Hypothalamus (tissue), 51 donors: ENCODE data around the gene HMGA1.
"Not testable (repeated sequence)": the region's sequence is repeated elsewhere in the genome, so short reads cannot be mapped to it uniquely, and the experiment has no call there.

Experiments used
- DNase-seq, 51 donors: peaks; one replicate each; lab custom pipeline; 2025; lab: John Stamatoyannopoulos, UW

Gene HMGA1

GRCh38 chr6:34252395-34252794 lies 15.7 kb downstream of the HMGA1 start:
- not testable (repeated sequence) for DNase-seq

GRCh38 chr6:34259529-34260069 lies 22.9 kb downstream of the HMGA1 start:
- no peak for DNase-seq

GRCh38 chr6:34260576-34261267 lies 24.0 kb downstream of the HMGA1 start:
- no peak for DNase-seq

GRCh38 chr6:34263484-34263883 lies 26.8 kb downstream of the HMGA1 start:
- DNase-seq: not testable (repeated sequence)

- DNase-seq: no peak
Observed at GRCh38 chr6:34267746-34268145, 31.1 kb downstream of the HMGA1 start.

GRCh38 chr6:34269132-34269531 lies 32.5 kb downstream of the HMGA1 start:
- DNase-seq: not testable (repeated sequence)

GRCh38 chr6:34269658-34270341 lies 33.1 kb downstream of the HMGA1 start:
- not testable (repeated sequence) for DNase-seq

GRCh38 chr6:34272013-34272926 lies 35.6 kb downstream of the HMGA1 start:
- DNase-seq: peak in 6 of 51 donors; percentile 6 to 14 (median 8)

GRCh38 chr6:34273242-34273805 lies 36.7 kb downstream of the HMGA1 start:
- DNase-seq: no peak

- DNase-seq: no peak
Observed at GRCh38 chr6:34274129-34274528, 37.5 kb downstream of the HMGA1 start.

GRCh38 chr6:34275128-34275804 lies 38.6 kb downstream of the HMGA1 start:
- no peak for DNase-seq

GRCh38 chr6:34276191-34276590 lies 39.5 kb downstream of the HMGA1 start:
- DNase-seq: no peak

- DNase-seq: no peak
Observed at GRCh38 chr6:34276881-34277762, 40.4 kb downstream of the HMGA1 start.

- DNase-seq: no peak
Observed at GRCh38 chr6:34277763-34278112, 41.1 kb downstream of the HMGA1 start.

- no peak for DNase-seq
Observed at GRCh38 chr6:34278833-34279232, 42.2 kb downstream of the HMGA1 start.

- no peak for DNase-seq
Observed at GRCh38 chr6:34280216-34280615, 43.5 kb downstream of the HMGA1 start.

- no peak for DNase-seq
Observed at GRCh38 chr6:34281702-34282334, 45.1 kb downstream of the HMGA1 start.
